ENCODE results near the gene MAMLD1.

MAMLD1 gene

DNA sequence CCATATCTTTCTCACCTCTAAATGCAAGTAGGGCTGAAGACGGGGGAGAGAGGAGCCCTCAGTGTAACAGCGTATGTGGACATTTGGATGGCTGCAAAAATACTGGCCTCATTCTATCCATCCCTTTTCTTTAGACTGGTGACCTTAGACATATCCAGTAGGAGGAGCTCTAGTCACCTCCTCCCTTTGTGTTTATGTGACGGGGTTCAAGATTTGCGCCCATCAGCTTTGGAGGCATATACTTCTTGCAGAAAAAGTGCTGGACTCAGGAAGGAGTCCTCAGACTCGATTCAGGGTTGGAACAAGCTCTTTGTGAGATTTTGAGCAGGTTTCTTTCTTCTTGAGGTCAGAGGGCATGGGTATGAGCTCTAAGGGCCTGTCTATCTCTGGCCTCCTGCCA, 86.2 kb downstream of the MAMLD1 start (continued):
- TF ChIP-seq, protein P1, sequence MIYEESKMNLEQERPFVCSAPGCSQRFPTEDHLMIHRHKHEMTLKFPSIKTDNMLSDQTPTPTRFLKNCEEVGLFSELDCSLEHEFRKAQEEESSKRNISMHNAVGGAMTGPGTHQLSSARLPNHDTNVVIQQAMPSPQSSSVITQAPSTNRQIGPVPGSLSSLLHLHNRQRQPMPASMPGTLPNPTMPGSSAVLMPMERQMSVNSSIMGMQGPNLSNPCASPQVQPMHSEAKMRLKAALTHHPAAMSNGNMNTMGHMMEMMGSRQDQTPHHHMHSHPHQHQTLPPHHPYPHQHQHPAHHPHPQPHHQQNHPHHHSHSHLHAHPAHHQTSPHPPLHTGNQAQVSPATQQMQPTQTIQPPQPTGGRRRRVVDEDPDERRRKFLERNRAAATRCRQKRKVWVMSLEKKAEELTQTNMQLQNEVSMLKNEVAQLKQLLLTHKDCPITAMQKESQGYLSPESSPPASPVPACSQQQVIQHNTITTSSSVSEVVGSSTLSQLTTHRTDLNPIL (CRISPR knock-in tag; IDR thresholded peaks at IDR 0.05; ENCODE audit: low read depth), result no peak
- TF ChIP-seq, protein P2, sequence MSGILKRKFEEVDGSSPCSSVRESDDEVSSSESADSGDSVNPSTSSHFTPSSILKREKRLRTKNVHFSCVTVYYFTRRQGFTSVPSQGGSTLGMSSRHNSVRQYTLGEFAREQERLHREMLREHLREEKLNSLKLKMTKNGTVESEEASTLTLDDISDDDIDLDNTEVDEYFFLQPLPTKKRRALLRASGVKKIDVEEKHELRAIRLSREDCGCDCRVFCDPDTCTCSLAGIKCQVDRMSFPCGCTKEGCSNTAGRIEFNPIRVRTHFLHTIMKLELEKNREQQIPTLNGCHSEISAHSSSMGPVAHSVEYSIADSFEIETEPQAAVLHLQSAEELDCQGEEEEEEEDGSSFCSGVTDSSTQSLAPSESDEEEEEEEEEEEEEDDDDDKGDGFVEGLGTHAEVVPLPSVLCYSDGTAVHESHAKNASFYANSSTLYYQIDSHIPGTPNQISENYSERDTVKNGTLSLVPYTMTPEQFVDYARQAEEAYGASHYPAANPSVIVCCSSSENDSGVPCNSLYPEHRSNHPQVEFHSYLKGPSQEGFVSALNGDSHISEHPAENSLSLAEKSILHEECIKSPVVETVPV (CRISPR knock-in tag; IDR thresholded peaks at IDR 0.05), result no peak

DNA sequence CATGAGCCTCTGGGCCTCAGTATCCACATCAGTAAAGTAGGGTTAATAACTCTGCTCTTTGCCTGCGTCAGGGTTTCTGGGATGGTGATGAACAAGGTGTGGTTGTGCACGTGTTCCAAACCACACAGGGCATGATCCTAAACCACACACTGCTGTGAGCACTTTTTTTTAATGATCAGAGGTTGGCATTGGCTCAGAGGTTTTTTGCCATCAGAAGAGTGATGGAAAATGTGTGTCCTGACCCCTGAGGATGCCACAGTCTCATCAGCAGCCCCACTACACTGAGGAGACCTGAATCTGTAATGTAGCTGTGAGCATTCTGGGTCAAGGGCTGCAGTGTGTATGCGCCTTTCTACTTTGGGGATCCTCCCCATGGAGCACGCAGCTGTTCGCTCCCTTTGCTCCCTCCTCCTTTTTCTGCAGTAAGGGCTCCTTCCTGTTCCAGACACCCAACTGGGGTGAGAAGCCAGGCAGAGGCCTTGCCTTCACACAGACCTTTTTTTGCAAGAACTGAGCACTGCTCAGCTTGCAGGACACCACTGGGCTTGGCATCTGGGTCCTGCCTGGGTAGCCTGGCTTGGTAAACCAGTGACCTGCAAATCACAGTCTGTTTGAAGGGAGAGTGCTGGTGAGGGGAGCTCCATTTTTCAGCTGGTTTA, 87.5 kb downstream of the MAMLD1 start:
- TF ChIP-seq ZC3H10 (CRISPR knock-in tag; IDR thresholded peaks at IDR 0.05) (no peak), ISL1 (CRISPR knock-in tag; IDR thresholded peaks at IDR 0.05) (no peak), TCF4 (CRISPR knock-in tag; IDR thresholded peaks at IDR 0.05; ENCODE audit: borderline replicate concordance) (no peak)

DNA sequence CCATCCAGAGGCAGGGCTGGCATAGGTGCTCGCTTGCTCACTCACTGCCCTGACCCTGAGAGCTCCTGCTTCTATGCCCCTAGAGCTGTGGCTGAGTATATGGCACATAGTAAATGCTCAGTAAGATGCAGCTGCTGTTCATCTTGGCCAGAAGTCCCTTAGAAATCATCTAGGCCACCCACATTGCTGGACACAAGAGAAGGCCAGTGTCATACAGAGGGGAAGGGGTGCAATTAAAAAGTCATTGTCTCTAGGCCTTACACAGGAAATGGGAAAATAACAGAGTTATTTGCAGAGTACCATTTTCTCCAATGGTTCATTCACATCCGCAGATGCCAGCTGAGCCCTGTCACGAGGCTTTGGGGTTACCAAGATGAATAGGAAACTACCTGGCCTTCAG, 88.8 kb downstream of the MAMLD1 start:
- no peak for ATAC-seq
- TF ChIP-seq, protein P3, sequence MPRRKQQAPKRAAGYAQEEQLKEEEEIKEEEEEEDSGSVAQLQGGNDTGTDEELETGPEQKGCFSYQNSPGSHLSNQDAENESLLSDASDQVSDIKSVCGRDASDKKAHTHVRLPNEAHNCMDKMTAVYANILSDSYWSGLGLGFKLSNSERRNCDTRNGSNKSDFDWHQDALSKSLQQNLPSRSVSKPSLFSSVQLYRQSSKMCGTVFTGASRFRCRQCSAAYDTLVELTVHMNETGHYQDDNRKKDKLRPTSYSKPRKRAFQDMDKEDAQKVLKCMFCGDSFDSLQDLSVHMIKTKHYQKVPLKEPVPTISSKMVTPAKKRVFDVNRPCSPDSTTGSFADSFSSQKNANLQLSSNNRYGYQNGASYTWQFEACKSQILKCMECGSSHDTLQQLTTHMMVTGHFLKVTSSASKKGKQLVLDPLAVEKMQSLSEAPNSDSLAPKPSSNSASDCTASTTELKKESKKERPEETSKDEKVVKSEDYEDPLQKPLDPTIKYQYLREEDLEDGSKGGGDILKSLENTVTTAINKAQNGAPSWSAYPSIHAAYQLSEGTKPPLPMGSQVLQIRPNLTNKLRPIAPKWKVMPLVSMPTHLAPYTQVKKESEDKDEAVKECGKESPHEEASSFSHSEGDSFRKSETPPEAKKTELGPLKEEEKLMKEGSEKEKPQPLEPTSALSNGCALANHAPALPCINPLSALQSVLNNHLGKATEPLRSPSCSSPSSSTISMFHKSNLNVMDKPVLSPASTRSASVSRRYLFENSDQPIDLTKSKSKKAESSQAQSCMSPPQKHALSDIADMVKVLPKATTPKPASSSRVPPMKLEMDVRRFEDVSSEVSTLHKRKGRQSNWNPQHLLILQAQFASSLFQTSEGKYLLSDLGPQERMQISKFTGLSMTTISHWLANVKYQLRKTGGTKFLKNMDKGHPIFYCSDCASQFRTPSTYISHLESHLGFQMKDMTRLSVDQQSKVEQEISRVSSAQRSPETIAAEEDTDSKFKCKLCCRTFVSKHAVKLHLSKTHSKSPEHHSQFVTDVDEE (CRISPR knock-in tag; IDR thresholded peaks at IDR 0.05), result no peak
- no peak for TF ChIP-seq ARNTL (CRISPR knock-in tag; IDR thresholded peaks at IDR 0.05; ENCODE audit: borderline replicate concordance, low read depth)
- TF ChIP-seq TOX (CRISPR knock-in tag; IDR thresholded peaks at IDR 0.05; ENCODE audit: borderline replicate concordance), result no peak
- TF ChIP-seq TCF4 (CRISPR knock-in tag; IDR thresholded peaks at IDR 0.05; ENCODE audit: borderline replicate concordance), result no peak
- TF ChIP-seq BACH2 (CRISPR knock-in tag; IDR thresholded peaks at IDR 0.05; ENCODE audit: borderline replicate concordance), result no peak
- TF ChIP-seq, protein P2 (CRISPR knock-in tag; IDR thresholded peaks at IDR 0.05), result no peak
- TF ChIP-seq, protein P1 (CRISPR knock-in tag; IDR thresholded peaks at IDR 0.05; ENCODE audit: low read depth), result no peak
- no peak for TF ChIP-seq SNAI2 (CRISPR knock-in tag; IDR thresholded peaks at IDR 0.05)
- TF ChIP-seq CSDC2 (CRISPR knock-in tag; IDR thresholded peaks at IDR 0.05), result no peak

More for the DNA sequence above, 87.5 kb downstream of the MAMLD1 start:
- no peak for ATAC-seq

DNA sequence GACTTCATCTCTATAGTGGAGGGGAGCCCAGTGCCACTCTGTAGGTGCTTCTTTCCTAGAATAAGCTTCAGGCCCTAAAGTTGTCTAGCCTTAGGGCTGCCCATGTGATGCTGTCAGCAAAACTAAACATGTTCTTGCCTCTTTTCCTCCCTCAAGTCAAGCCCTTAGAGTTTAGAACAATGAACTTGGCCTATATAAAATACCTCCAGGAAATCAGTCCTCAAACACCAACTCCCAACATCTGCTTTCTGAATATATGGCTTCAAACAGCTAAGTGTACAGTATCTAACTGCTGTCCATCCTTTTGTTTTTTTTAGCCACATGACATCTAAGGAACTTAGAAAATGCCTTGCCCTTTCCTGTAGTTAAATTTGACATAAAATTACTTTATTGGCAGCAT, 91.0 kb downstream of the MAMLD1 start:
- no peak for TF ChIP-seq RARB (CRISPR knock-in tag; IDR thresholded peaks at IDR 0.05)
- no peak for TF ChIP-seq ISL1 (CRISPR knock-in tag; IDR thresholded peaks at IDR 0.05)
- no peak for TF ChIP-seq TOX (CRISPR knock-in tag; IDR thresholded peaks at IDR 0.05; ENCODE audit: borderline replicate concordance)
- TF ChIP-seq ZNF565 (CRISPR knock-in tag; conservative IDR thresholded peaks at IDR 0.05; ENCODE audit: low read depth), result no peak
- no peak for TF ChIP-seq ESRRG (CRISPR knock-in tag; IDR thresholded peaks at IDR 0.05)

DNA sequence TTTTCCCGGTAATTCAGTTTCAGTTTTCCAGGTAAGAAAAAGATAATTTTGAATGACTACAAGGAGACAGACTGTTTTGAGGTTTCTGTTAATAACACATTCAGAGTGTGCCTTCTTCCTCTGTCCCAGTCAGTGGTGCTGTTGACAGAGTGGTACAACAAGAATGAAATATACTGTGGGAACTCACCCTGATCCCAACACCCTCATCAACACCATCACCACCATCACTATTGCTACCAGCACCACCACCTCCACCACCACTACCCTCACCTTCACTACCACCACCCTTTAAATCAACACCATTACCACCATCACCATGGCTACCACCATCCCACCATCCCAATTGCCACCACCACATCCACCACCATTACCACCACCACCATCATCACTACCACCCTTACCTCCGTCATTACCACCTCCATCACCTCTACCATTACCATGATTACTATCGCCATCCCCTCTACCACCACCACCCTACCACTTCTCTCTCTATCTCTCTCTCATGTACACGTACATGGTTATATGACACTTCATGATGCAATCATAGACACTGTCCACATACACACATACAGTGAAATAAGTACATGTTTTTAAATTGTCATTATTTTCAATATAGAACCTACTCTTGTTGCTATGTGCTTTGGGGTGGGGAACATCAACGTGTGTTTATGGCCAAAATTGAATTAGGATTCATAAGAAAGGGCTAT, 91.5 kb downstream of the MAMLD1 start:
- no peak for ATAC-seq
- TF ChIP-seq, protein P4, sequence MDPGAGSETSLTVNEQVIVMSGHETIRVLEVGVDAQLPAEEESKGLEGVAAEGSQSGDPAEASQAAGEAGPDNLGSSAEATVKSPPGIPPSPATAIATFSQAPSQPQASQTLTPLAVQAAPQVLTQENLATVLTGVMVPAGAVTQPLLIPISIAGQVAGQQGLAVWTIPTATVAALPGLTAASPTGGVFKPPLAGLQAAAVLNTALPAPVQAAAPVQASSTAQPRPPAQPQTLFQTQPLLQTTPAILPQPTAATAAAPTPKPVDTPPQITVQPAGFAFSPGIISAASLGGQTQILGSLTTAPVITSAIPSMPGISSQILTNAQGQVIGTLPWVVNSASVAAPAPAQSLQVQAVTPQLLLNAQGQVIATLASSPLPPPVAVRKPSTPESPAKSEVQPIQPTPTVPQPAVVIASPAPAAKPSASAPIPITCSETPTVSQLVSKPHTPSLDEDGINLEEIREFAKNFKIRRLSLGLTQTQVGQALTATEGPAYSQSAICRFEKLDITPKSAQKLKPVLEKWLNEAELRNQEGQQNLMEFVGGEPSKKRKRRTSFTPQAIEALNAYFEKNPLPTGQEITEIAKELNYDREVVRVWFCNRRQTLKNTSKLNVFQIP (CRISPR knock-in tag; IDR thresholded peaks at IDR 0.05; ENCODE audit: borderline replicate concordance, low read depth), result no peak
- no peak for TF ChIP-seq CSDC2 (CRISPR knock-in tag; IDR thresholded peaks at IDR 0.05)
- TF ChIP-seq ARNTL (CRISPR knock-in tag; IDR thresholded peaks at IDR 0.05; ENCODE audit: borderline replicate concordance, low read depth), result no peak
- TF ChIP-seq, protein P5, sequence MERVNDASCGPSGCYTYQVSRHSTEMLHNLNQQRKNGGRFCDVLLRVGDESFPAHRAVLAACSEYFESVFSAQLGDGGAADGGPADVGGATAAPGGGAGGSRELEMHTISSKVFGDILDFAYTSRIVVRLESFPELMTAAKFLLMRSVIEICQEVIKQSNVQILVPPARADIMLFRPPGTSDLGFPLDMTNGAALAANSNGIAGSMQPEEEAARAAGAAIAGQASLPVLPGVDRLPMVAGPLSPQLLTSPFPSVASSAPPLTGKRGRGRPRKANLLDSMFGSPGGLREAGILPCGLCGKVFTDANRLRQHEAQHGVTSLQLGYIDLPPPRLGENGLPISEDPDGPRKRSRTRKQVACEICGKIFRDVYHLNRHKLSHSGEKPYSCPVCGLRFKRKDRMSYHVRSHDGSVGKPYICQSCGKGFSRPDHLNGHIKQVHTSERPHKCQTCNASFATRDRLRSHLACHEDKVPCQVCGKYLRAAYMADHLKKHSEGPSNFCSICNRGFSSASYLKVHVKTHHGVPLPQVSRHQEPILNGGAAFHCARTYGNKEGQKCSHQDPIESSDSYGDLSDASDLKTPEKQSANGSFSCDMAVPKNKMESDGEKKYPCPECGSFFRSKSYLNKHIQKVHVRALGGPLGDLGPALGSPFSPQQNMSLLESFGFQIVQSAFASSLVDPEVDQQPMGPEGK (CRISPR knock-in tag; IDR thresholded peaks at IDR 0.05; ENCODE audit: borderline replicate concordance), result no peak
- no peak for TF ChIP-seq RARB (CRISPR knock-in tag; IDR thresholded peaks at IDR 0.05)

More for the DNA sequence above, 91.0 kb downstream of the MAMLD1 start:
- no peak for ATAC-seq
